DOHH2 (cell line): Measurements from ENCODE around the gene MSLN.
A peak's percentile ranks its signal among the peaks of the same experiment; 100 is the strongest.

Experiments
- H3F3A ChIP-seq: fragments of 200-600 bp; sonication (generic), shearing (Covaris generic); 2 replicates; pipeline ENCODE4 v1.6.0; 2016; ENCODE audit warnings: antibody characterized with exemption, mild to moderate bottlenecking; ENCODE audit not compliant: control insufficient read depth, insufficient read depth
- H3K27ac ChIP-seq: fragments of 200-600 bp; sonication (generic); 2 replicates; pipeline ENCODE4 v1.5.1; 2014; ENCODE audit warnings: low read depth, mild to moderate bottlenecking, low read length, moderate library complexity
- H3K27me3 ChIP-seq: fragments of 200-600 bp; sonication (generic); 2 replicates; pipeline ENCODE4 v1.6.1; 2014; ENCODE audit warnings: mild to moderate bottlenecking, low read length, mixed read lengths; ENCODE audit not compliant: control insufficient read depth
- H3K36me3 ChIP-seq: fragments of 200-600 bp; sonication (generic); 2 replicates; pipeline ENCODE4 v1.6.1; 2014; ENCODE audit warnings: mild to moderate bottlenecking, low read length, moderate library complexity, mixed read lengths; ENCODE audit not compliant: control insufficient read depth
- H3K4me1 ChIP-seq: fragments of 200-600 bp; sonication (generic); 2 replicates; pipeline ENCODE4 v1.6.1; 2014; ENCODE audit warnings: mild to moderate bottlenecking, low read length, mixed read lengths; ENCODE audit not compliant: control insufficient read depth
- H3K4me2 ChIP-seq: fragments of 200-600 bp; sonication (generic); 2 replicates; pipeline ENCODE4 v1.6.0; 2014; ENCODE audit warnings: mild to moderate bottlenecking, low read length, moderate library complexity
- H3K4me3 ChIP-seq: fragments of 200-600 bp; sonication (generic); 2 replicates; pipeline ENCODE4 v1.5.1; 2014; ENCODE audit warnings: mild to moderate bottlenecking, low read length, mixed read lengths
- H3K79me2 ChIP-seq: fragments of 200-600 bp; sonication (generic); 2 replicates; pipeline ENCODE4 v1.6.1; 2014; ENCODE audit warnings: mild to moderate bottlenecking, low read length, mixed read lengths; ENCODE audit not compliant: control insufficient read depth
- H3K9me2 ChIP-seq: fragments of 200-600 bp; sonication (generic); replicated peaks from 2 replicates; pipeline ENCODE4 v1.6.1; 2014; ENCODE audit warnings: mild to moderate bottlenecking, low read length, mixed read lengths; ENCODE audit not compliant: control insufficient read depth
- H3K9me3 ChIP-seq: fragments of 200-600 bp; sonication (generic); 2 replicates; pipeline ENCODE4 v1.6.1; 2014; ENCODE audit warnings: antibody characterized with exemption, low read length, mixed read lengths; ENCODE audit not compliant: control insufficient read depth, insufficient read depth
- H4K20me1 ChIP-seq: fragments of 200-600 bp; sonication (generic); 2 replicates; pipeline ENCODE4 v1.6.0; 2014; ENCODE audit warnings: low read depth, mild to moderate bottlenecking, antibody characterized with exemption, low read length, moderate library complexity; ENCODE audit not compliant: control insufficient read depth, insufficient read depth
- CTCF ChIP-seq: fragments of 200-600 bp; sonication (generic); IDR thresholded peaks from one replicate; pipeline ENCODE4 v1.5.1; 2014; ENCODE audit warnings: antibody characterized with exemption, mild to moderate bottlenecking, low read depth, low read length; ENCODE audit not compliant: poor library complexity, severe bottlenecking
- EZH2phosphoT487 ChIP-seq: fragments of 200-600 bp; sonication (generic); IDR thresholded peaks from 2 replicates; pipeline ENCODE4 v1.6.1; 2017; ENCODE audit warnings: borderline replicate concordance, mild to moderate bottlenecking, antibody characterized with exemption, low read length, moderate library complexity, mixed read lengths

The MSLN gene

GRCh38 chr16:783404-784161 is 23.0 kb downstream of the MSLN start:
- Histone ChIP-seq H3K4me3 (no peak overlapping the region), H3K9me3 (no peaks in the 10 kb centered on the region), H3F3A (no peaks in the 10 kb centered on the region), H3K9me2 (no peaks in the 10 kb centered on the region), H3K4me2 (no peak overlapping the region), H4K20me1 (peaks cover 3% of the 10 kb centered on the region; the same call in 1 of the 2 replicates), H3K27ac (no peak overlapping the region), H3K27me3 (peaks cover 3% of the 10 kb centered on the region; the same call in 1 of the 2 replicates), H3K4me1 (peaks cover 9% of the 10 kb centered on the region; the same call in 1 of the 2 replicates), H3K79me2 (peaks cover 26% of the 10 kb centered on the region), H3K36me3 (peaks cover 33% of the 10 kb centered on the region)
- TF ChIP-seq EZH2phosphoT487 (no peak), CTCF (no peak)

- Histone ChIP-seq H3K36me3 (peaks cover 34% of the 10 kb centered on the region), H3K4me2 (no peak overlapping the region), H3K4me1 (peaks cover 13% of the 10 kb centered on the region), H3K79me2 (peaks cover 35% of the 10 kb centered on the region), H3K27me3 (peaks cover 3% of the 10 kb centered on the region; the same call in 1 of the 2 replicates), H3K27ac (no peak overlapping the region), H3K9me2 (no peaks in the 10 kb centered on the region), H3F3A (no peaks in the 10 kb centered on the region), H3K9me3 (no peaks in the 10 kb centered on the region), H3K4me3 (no peak overlapping the region), H4K20me1 (no peaks in the 10 kb centered on the region; the same call in 1 of the 2 replicates)
- TF ChIP-seq CTCF: no peak
- TF ChIP-seq EZH2phosphoT487: no peak
These were observed 23.9 kb downstream of the MSLN start for GRCh38 chr16:784431-784830.

- Histone ChIP-seq H3K9me2 (no peaks in the 10 kb centered on the region), H3K27ac (no peak overlapping the region), H3K27me3 (peaks cover 3% of the 10 kb centered on the region; the same call in 1 of the 2 replicates), H3F3A (no peaks in the 10 kb centered on the region), H4K20me1 (no peaks in the 10 kb centered on the region; the same call in 1 of the 2 replicates), H3K4me2 (peak overlapping the region; percentile 79; the same call in 1 of the 2 replicates), H3K9me3 (no peaks in the 10 kb centered on the region), H3K4me3 (no peak overlapping the region), H3K36me3 (peaks cover 48% of the 10 kb centered on the region), H3K79me2 (peaks cover 49% of the 10 kb centered on the region), H3K4me1 (peaks cover 17% of the 10 kb centered on the region)
- TF ChIP-seq CTCF: peak; percentile 92
- no peak for TF ChIP-seq EZH2phosphoT487
These were observed 25.3 kb downstream of the MSLN start for GRCh38 chr16:785563-786535.
